HEK293 (cell line): Measurements from ENCODE around the gene FANCC.

ENCODE experiments used
- CTCF ChIA-PET: fragments of 350-600 bp; formaldehyde crosslinking; extraction: SDS; loops from one replicate; lab custom pipeline; 2021; ENCODE audit warnings: antibody characterized with exemption; lab: Yijun Ruan, JAX
- POLR2A ChIA-PET: fragments of 300-600 bp; formaldehyde crosslinking; extraction: SDS; loops from one replicate; lab custom pipeline; 2020; ENCODE audit warnings: antibody characterized with exemption, inconsistent platforms; lab: Yijun Ruan, JAX
- H3K27ac ChIP-seq: fragments of 200-500 bp; sonication (Bioruptor generic); 2 replicates; pipeline ENCODE4 v1.5.1; 2014; ENCODE audit warnings: low read depth, low read length, control low read depth, inconsistent platforms; ENCODE audit errors: extremely low read depth
- H3K36me3 ChIP-seq, 2 experiments: fragments of 200-500 bp in 1 of 2; sonication (Bioruptor generic) in 1 of 2; 1 replicate in 1 of 2; 2 replicates in 1 of 2; pipeline ENCODE4 v1.5.1; 2014 to 2017; ENCODE audit warnings: inconsistent platforms in 2 of 2, low read length in 2 of 2; ENCODE audit not compliant: control insufficient read depth in 2 of 2, insufficient read depth in 1 of 2
- H3K4me1 ChIP-seq: fragments of 200-500 bp; sonication (Bioruptor generic); 2 replicates; pipeline ENCODE4 v1.5.1; 2014; ENCODE audit warnings: mild to moderate bottlenecking, low read length, inconsistent platforms; ENCODE audit not compliant: control insufficient read depth, insufficient read depth
- H3K4me3 ChIP-seq: 2 replicates; pipeline ENCODE4 v1.5.1; 2011; ENCODE audit warnings: low read depth, mild to moderate bottlenecking, control low read depth, low read length, moderate library complexity
- H3K9me3 ChIP-seq: fragments of 200-500 bp; sonication (Bioruptor generic); 2 replicates; pipeline ENCODE4 v1.5.1; 2014; ENCODE audit warnings: low read depth, low read length, inconsistent platforms; ENCODE audit not compliant: control insufficient read depth, insufficient read depth
- BCL11A ChIP-seq: fragments of 450-650 bp; formaldehyde crosslinking; IDR thresholded peaks from 2 replicates; pipeline ENCODE4 v1.5.1; 2016; ENCODE audit warnings: low read depth, missing biosample characterization, missing genetic modification characterization
- HOXC10 ChIP-seq: sonication (generic); formaldehyde crosslinking; IDR thresholded peaks from 2 replicates; pipeline ENCODE4 v1.8.1; 2023; ENCODE audit warnings: mild to moderate bottlenecking, missing genetic modification reagents
- KLF1 ChIP-seq: fragments of 450-650 bp; formaldehyde crosslinking; IDR thresholded peaks from 2 replicates; pipeline ENCODE4 v1.5.1; 2016; ENCODE audit warnings: missing biosample characterization, missing genetic modification characterization
- OSR2 ChIP-seq: fragments of 450-650 bp; formaldehyde crosslinking; IDR thresholded peaks from 2 replicates; pipeline ENCODE4 v1.5.1; 2016; ENCODE audit warnings: missing biosample characterization, missing genetic modification characterization
- YY1 ChIP-seq: fragments of 450-650 bp; formaldehyde crosslinking; IDR thresholded peaks from 2 replicates; pipeline ENCODE4 v1.5.1; 2018; ENCODE audit warnings: missing biosample characterization, missing genetic modification characterization
- ZBTB1 ChIP-seq: fragments of 450-650 bp; formaldehyde crosslinking; IDR thresholded peaks from 2 replicates; pipeline ENCODE4 v1.5.1; 2016; ENCODE audit warnings: missing biosample characterization, missing genetic modification characterization
- ZBTB17 ChIP-seq: fragments of 450-650 bp; formaldehyde crosslinking; IDR thresholded peaks from 2 replicates; pipeline ENCODE4 v1.5.1; 2016; ENCODE audit warnings: missing biosample characterization, missing genetic modification characterization
- ZBTB49 ChIP-seq: fragments of 450-650 bp; formaldehyde crosslinking; IDR thresholded peaks from 2 replicates; pipeline ENCODE4 v1.5.1; 2016; ENCODE audit warnings: missing biosample characterization, missing genetic modification characterization, low read depth
- ZEB2 ChIP-seq: fragments of 450-650 bp; formaldehyde crosslinking; IDR thresholded peaks from 2 replicates; pipeline ENCODE4 v1.5.1; 2016; ENCODE audit warnings: missing biosample characterization, missing genetic modification characterization
- ZFHX2 ChIP-seq: fragments of 450-650 bp; formaldehyde crosslinking; conservative IDR thresholded peaks from 2 replicates; pipeline ENCODE4 v1.5.1; 2016; ENCODE audit warnings: missing biosample characterization, missing genetic modification characterization
- ZNF114 ChIP-seq: fragments of 450-650 bp; formaldehyde crosslinking; IDR thresholded peaks from 2 replicates; pipeline ENCODE4 v1.5.0; 2017; ENCODE audit warnings: missing biosample characterization, missing genetic modification characterization
- ZNF19 ChIP-seq: fragments of 450-650 bp; formaldehyde crosslinking; IDR thresholded peaks from 2 replicates; pipeline ENCODE4; 2016; ENCODE audit warnings: missing biosample characterization, missing genetic modification characterization, low read depth
- ZNF24 ChIP-seq: fragments of 450-650 bp; formaldehyde crosslinking; IDR thresholded peaks from 2 replicates; pipeline ENCODE4 v1.5.1; 2016; ENCODE audit warnings: missing biosample characterization, missing genetic modification characterization
- ZNF335 ChIP-seq: fragments of 450-650 bp; formaldehyde crosslinking; conservative IDR thresholded peaks from 2 replicates; pipeline ENCODE4 v1.5.1; 2016; ENCODE audit warnings: missing biosample characterization, missing genetic modification characterization
- ZNF366 ChIP-seq: fragments of 450-650 bp; formaldehyde crosslinking; conservative IDR thresholded peaks from 2 replicates; pipeline ENCODE4 v1.5.1; 2016; ENCODE audit warnings: missing biosample characterization, missing genetic modification characterization
- ZNF394 ChIP-seq: fragments of 450-650 bp; formaldehyde crosslinking; IDR thresholded peaks from 2 replicates; pipeline ENCODE4 v1.5.1; 2016; ENCODE audit warnings: missing biosample characterization, missing genetic modification characterization, mild to moderate bottlenecking, moderate library complexity, borderline replicate concordance
- ZNF398 ChIP-seq: fragments of 450-650 bp; formaldehyde crosslinking; IDR thresholded peaks from 2 replicates; pipeline ENCODE4 v1.5.1; 2017; ENCODE audit warnings: missing biosample characterization, missing genetic modification characterization
- ZNF639 ChIP-seq: fragments of 450-650 bp; formaldehyde crosslinking; IDR thresholded peaks from 2 replicates; pipeline ENCODE4 v1.5.1; 2016; ENCODE audit warnings: missing biosample characterization, missing genetic modification characterization
- ZNF791 ChIP-seq: fragments of 450-650 bp; formaldehyde crosslinking; IDR thresholded peaks from 2 replicates; pipeline ENCODE4 v1.5.1; 2016; ENCODE audit warnings: missing biosample characterization, missing genetic modification characterization
- ZNF843 ChIP-seq: fragments of 450-650 bp; formaldehyde crosslinking; IDR thresholded peaks from 2 replicates; pipeline ENCODE4 v1.5.1; 2016; ENCODE audit warnings: missing biosample characterization, missing genetic modification characterization

The FANCC gene

GRCh38 chr9:95213117-95213516 lies 104.4 kb downstream of the FANCC start:
- Histone ChIP-seq H3K4me1 (no peaks in the 10 kb centered on the region), H3K36me3 (no peaks in the 10 kb centered on the region), H3K27ac (no peak overlapping the region), H3K9me3 (no peaks in the 10 kb centered on the region), H3K4me3 (no peak overlapping the region)
- CTCF ChIA-PET = no interaction called here
- no peak for TF ChIP-seq ZNF24
- no peak for TF ChIP-seq ZNF791 (tag by site-specific recombination)
- no peak for TF ChIP-seq ZNF114
- no peak for TF ChIP-seq KLF1 (tag by site-specific recombination)
- TF ChIP-seq ZNF394 (tag by site-specific recombination) = no peak
- TF ChIP-seq ZBTB1 (tag by site-specific recombination) = no peak
- POLR2A ChIA-PET = no interaction called here

GRCh38 chr9:95211028-95211427 lies 106.5 kb downstream of the FANCC start:
- CTCF ChIA-PET = interaction anchor here (0.6 to 1.3 kb wide), 2 partner anchors 28 to 43 kb away, joined by 3 read pairs; no protein-coding TSS in a partner anchor
- peaks cover 9% of the 10 kb centered on the region for H3K4me1 ChIP-seq
- POLR2A ChIA-PET = no interaction called here
- H3K27ac ChIP-seq = no peak overlapping the region
- H3K36me3 ChIP-seq = no peaks in the 10 kb centered on the region
- TF ChIP-seq ZBTB17 (tag by site-specific recombination) = peak; percentile 33; the same call in 1 of the 2 replicates
- no peak for TF ChIP-seq YY1 (tag by site-specific recombination)
- H3K9me3 ChIP-seq = no peaks in the 10 kb centered on the region
- no peak overlapping the region for H3K4me3 ChIP-seq

- TF ChIP-seq HOXC10 (CRISPR knock-in tag) (no peak), ZBTB17 (tag by site-specific recombination) (0 out of 2 replicates have a peak, but pooled peaks have one; percentile 22)
- no peak overlapping the region for H3K27ac ChIP-seq
- H3K4me1 ChIP-seq = peaks cover 9% of the 10 kb centered on the region
- ChIA-PET POLR2A (no interaction called here), CTCF (interaction anchor here (0.7 kb wide), 1 partner anchor 633 kb away, joined by 4 read pairs; no protein-coding TSS in a partner anchor)
- H3K9me3 ChIP-seq = no peaks in the 10 kb centered on the region
- no peak overlapping the region for H3K4me3 ChIP-seq
- no peaks in the 10 kb centered on the region for H3K36me3 ChIP-seq
Measured at GRCh38 chr9:95207403-95207802, 110.1 kb downstream of the FANCC start.

- no peaks in the 10 kb centered on the region for H3K9me3 ChIP-seq
- ChIA-PET POLR2A (no interaction called here), CTCF (interaction anchor here (1.5 kb wide), 1 partner anchor 22 kb away, joined by 3 read pairs; no protein-coding TSS in a partner anchor)
- peaks cover 9% of the 10 kb centered on the region for H3K4me1 ChIP-seq
- no peak overlapping the region for H3K27ac ChIP-seq
- no peak overlapping the region for H3K4me3 ChIP-seq
- no peaks in the 10 kb centered on the region for H3K36me3 ChIP-seq
- TF ChIP-seq ZNF335 (tag by site-specific recombination) = 0 out of 2 replicates have a peak, but pooled peaks have one; percentile 18
- TF ChIP-seq ZEB2 = no peak
- 0 out of 2 replicates have a peak, but pooled peaks have one; percentile 16 for TF ChIP-seq ZFHX2 (tag by site-specific recombination)
- TF ChIP-seq ZNF843 (tag by site-specific recombination) = no peak
Measured at GRCh38 chr9:95206143-95206542, 111.4 kb downstream of the FANCC start.

- H3K9me3 ChIP-seq = no peaks in the 10 kb centered on the region
- ChIA-PET CTCF (interaction anchor here (0.5 to 0.9 kb wide), 9 partner anchors 12 to 806 kb away, joined by 3 to 5 read pairs (median 3); no protein-coding TSS in a partner anchor), POLR2A (interaction anchor here (0.5 kb wide), 1 partner anchor 38 kb away, joined by 5 read pairs; no protein-coding TSS in a partner anchor)
- no peak overlapping the region for H3K27ac ChIP-seq
- H3K4me3 ChIP-seq = no peak overlapping the region
- H3K36me3 ChIP-seq = no peaks in the 10 kb centered on the region
- H3K4me1 ChIP-seq = peaks cover 9% of the 10 kb centered on the region
- TF ChIP-seq ZNF639 (no peak), BCL11A (no peak), ZBTB49 (tag by site-specific recombination) (no peak), KLF1 (tag by site-specific recombination) (no peak), OSR2 (no peak), ZNF366 (tag by site-specific recombination) (no peak), ZNF19 (no peak), ZNF398 (tag by site-specific recombination) (no peak)
Measured at GRCh38 chr9:95204710-95205109, 112.8 kb downstream of the FANCC start.
